Bronchial epithelial cell (primary cell): ENCODE measurements around the gene PHACTR3. TPM values are rescaled to one million over a fixed set of nuclear protein-coding genes. Genes with fewer than 3 reads are reported as not detected.

ENCODE experiments used
- DNase-seq: peaks from one replicate; pipeline ENCODE4 v3.0.0-alpha.2; 2010; ENCODE audit warnings: low read depth
- FAIRE-seq: peaks from 2 replicates; lab custom pipeline; 2011; peaks lifted over from hg19 to GRCh38; lab: Jason Lieb, UNC
- H3K27me3 ChIP-seq: 2 replicates; pipeline ENCODE4 v1.5.1; 2011; ENCODE audit warnings: low read length; ENCODE audit not compliant: control insufficient read depth, insufficient read depth
- H3K36me3 ChIP-seq: 2 replicates; pipeline ENCODE4 v1.5.1; 2011; ENCODE audit warnings: low read length; ENCODE audit not compliant: control insufficient read depth, insufficient read depth
- H3K4me3 ChIP-seq: 2 replicates; pipeline ENCODE4 v1.5.1; 2011; ENCODE audit warnings: mild to moderate bottlenecking, low read depth, low read length, control low read depth
- CTCF ChIP-seq: IDR thresholded peaks from 2 replicates; pipeline ENCODE4 v1.5.1; 2011; ENCODE audit warnings: mild to moderate bottlenecking, moderate library complexity, low read length, control low read depth, inconsistent platforms; ENCODE audit not compliant: insufficient read depth, severe bottlenecking
- total RNA-seq: library from RNA; depleted of rRNA; stranded (reverse); fragments of >200 nt; gene quantifications from 2 replicates; pipeline ENCODE4 v1.2.1, GENCODE V29; 2014

PHACTR3 gene
- total RNA-seq, 1 donor from 2014 or later, result 15.0 TPM

- FAIRE-seq (no peak), DNase-seq (no peak)
- no peaks in the 10 kb centered on the region for H3K27me3 ChIP-seq
- no peak overlapping the region for H3K4me3 ChIP-seq
- no peaks in the 10 kb centered on the region for H3K36me3 ChIP-seq
- no peak for TF ChIP-seq CTCF
These were observed 84.0 kb downstream of the PHACTR3 start for GRCh38 chr20:59688356-59688755.

- TF ChIP-seq CTCF, result no peak
- Histone ChIP-seq H3K27me3 (no peaks in the 10 kb centered on the region), H3K4me3 (no peak overlapping the region), H3K36me3 (no peaks in the 10 kb centered on the region)
- FAIRE-seq, result no peak
- no peak for DNase-seq
These were observed 84.7 kb downstream of the PHACTR3 start for GRCh38 chr20:59688999-59689398.

- DNase-seq, result no peak
- H3K27me3 ChIP-seq, result no peaks in the 10 kb centered on the region
- H3K4me3 ChIP-seq, result no peak overlapping the region
- no peak for FAIRE-seq
- H3K36me3 ChIP-seq, result no peaks in the 10 kb centered on the region
- TF ChIP-seq CTCF, result no peak
These were observed 85.8 kb downstream of the PHACTR3 start for GRCh38 chr20:59690101-59690500.

- Histone ChIP-seq H3K27me3 (no peaks in the 10 kb centered on the region), H3K36me3 (no peaks in the 10 kb centered on the region), H3K4me3 (no peak overlapping the region)
- no peak for FAIRE-seq
- DNase-seq, result no peak
- TF ChIP-seq CTCF, result no peak
These were observed 86.6 kb downstream of the PHACTR3 start for GRCh38 chr20:59690976-59691375.

GRCh38 chr20:59692139-59692538, 87.8 kb downstream of the PHACTR3 start:
- no peak for FAIRE-seq
- no peak for DNase-seq
- H3K36me3 ChIP-seq, result no peaks in the 10 kb centered on the region
- no peak for TF ChIP-seq CTCF
- no peak overlapping the region for H3K4me3 ChIP-seq
- no peaks in the 10 kb centered on the region for H3K27me3 ChIP-seq

- no peak for DNase-seq
- H3K36me3 ChIP-seq, result no peaks in the 10 kb centered on the region
- FAIRE-seq, result no peak
- no peak for TF ChIP-seq CTCF
- H3K27me3 ChIP-seq, result no peaks in the 10 kb centered on the region
- no peak overlapping the region for H3K4me3 ChIP-seq
These were observed 89.2 kb downstream of the PHACTR3 start for GRCh38 chr20:59693587-59693986.
